ENCODE results near the gene SLC41A1.

The SLC41A1 gene

GRCh38 chr1:205750138-205751035, 62.6 kb downstream of the SLC41A1 start, which contains the start of gene NUCKS1:
Gene NUCKS1, minus strand, starts transcription at chr1:205750182. Its CDS starts 209 bp downstream, at chr1:205749973.
- DNase-seq, result peak; percentile 100

- peak; percentile 95 for DNase-seq
These were observed 63.5 kb downstream of the SLC41A1 start for GRCh38 chr1:205749234-205750137.

- DNase-seq, result peak; percentile 75
These were observed 64.4 kb downstream of the SLC41A1 start for GRCh38 chr1:205748403-205749233.

- no peak for DNase-seq
These were observed 66.1 kb downstream of the SLC41A1 start for GRCh38 chr1:205746757-205747412.

- DNase-seq, result no peak
These were observed 68.6 kb downstream of the SLC41A1 start for GRCh38 chr1:205744403-205744802.

- no peak for DNase-seq
These were observed 69.0 kb downstream of the SLC41A1 start for GRCh38 chr1:205743977-205744376.

- no peak for DNase-seq
These were observed 71.3 kb downstream of the SLC41A1 start for GRCh38 chr1:205741681-205742080.

- no peak for DNase-seq
These were observed 73.4 kb downstream of the SLC41A1 start for GRCh38 chr1:205739348-205740160.

Data from hematopoietic multipotent progenitor cell treated with erythropoietin and hydrocortisone succinate and interleukin-3 and kit ligand, for 8 days (in vitro differentiated cells).